Osteoblast (primary cell): ENCODE results near the gene ZNF3. TPM values are rescaled to one million over a fixed set of nuclear protein-coding genes. Genes with fewer than 3 reads are reported as not detected.

ENCODE experiments used
- DNase-seq: peaks from one replicate; pipeline ENCODE4 v3.0.0; 2011; ENCODE audit warnings: low spot score, mixed read lengths; ENCODE audit not compliant: insufficient read length; ENCODE audit errors: missing footprints
- H2AFZ ChIP-seq: 2 replicates; pipeline ENCODE4 v1.6.0; 2011; ENCODE audit warnings: mild to moderate bottlenecking, low read length
- H3K27ac ChIP-seq: 2 replicates; pipeline ENCODE4 v1.5.1; 2011; ENCODE audit warnings: mild to moderate bottlenecking, low read depth, low read length, moderate library complexity
- H3K27me3 ChIP-seq: 2 replicates; pipeline ENCODE4 v1.6.0; 2012; ENCODE audit warnings: mild to moderate bottlenecking, control low read depth, inconsistent platforms, low read length, moderate library complexity; ENCODE audit not compliant: insufficient read depth
- H3K36me3 ChIP-seq: 2 replicates; pipeline ENCODE4 v1.5.1; 2011; ENCODE audit warnings: mild to moderate bottlenecking, low read length, control low read depth, moderate library complexity; ENCODE audit not compliant: insufficient read depth
- H3K4me1 ChIP-seq: 2 replicates; pipeline ENCODE4 v1.5.1; 2011; ENCODE audit warnings: mild to moderate bottlenecking, low read length, control low read depth, moderate library complexity; ENCODE audit not compliant: insufficient read depth
- H3K4me2 ChIP-seq: 2 replicates; pipeline ENCODE4 v1.6.0; 2011; ENCODE audit warnings: mild to moderate bottlenecking, low read length; ENCODE audit not compliant: insufficient read depth
- H3K4me3 ChIP-seq: fragments of 200-600 bp; sonication (generic); 3 replicates; pipeline ENCODE4 v1.5.1; 2012; ENCODE audit warnings: mild to moderate bottlenecking, low read length, inconsistent platforms; ENCODE audit not compliant: insufficient read depth
- H3K79me2 ChIP-seq: 2 replicates; pipeline ENCODE4 v1.6.0; 2012; ENCODE audit warnings: mild to moderate bottlenecking, low read length, control low read depth, inconsistent platforms; ENCODE audit not compliant: insufficient read depth
- H3K9me3 ChIP-seq: 2 replicates; pipeline ENCODE4 v1.5.1; 2011; ENCODE audit warnings: low read depth, low read length, control low read depth
- H4K20me1 ChIP-seq: 2 replicates; pipeline ENCODE4 v1.6.0; 2012; ENCODE audit warnings: mild to moderate bottlenecking, low read length, control low read depth; ENCODE audit not compliant: insufficient read depth
- CTCF ChIP-seq: IDR thresholded peaks from 2 replicates; pipeline ENCODE4 v1.5.1; 2011; ENCODE audit warnings: mild to moderate bottlenecking, low read depth, low read length, moderate library complexity; ENCODE audit errors: extremely low read depth
- total RNA-seq: library from RNA; depleted of rRNA; stranded (reverse); fragments of >200 nt; gene quantifications from 2 replicates; pipeline ENCODE4 v1.2.3, GENCODE V29; 2012

The ZNF3 gene
- total RNA-seq, 1 donor: 30.4 TPM

GRCh38 chr7:100119970-100120732 lies 38.6 kb upstream of the ZNF3 start:
- Histone ChIP-seq H3K27ac (peak overlapping the region; percentile 92), H3K4me3 (peak overlapping the region; percentile 78), H3K4me2 (peak overlapping the region; percentile 95), H3K27me3 (no peaks in the 10 kb centered on the region), H3K79me2 (peaks cover 26% of the 10 kb centered on the region), H3K36me3 (peaks cover 13% of the 10 kb centered on the region), H2AFZ (peak overlapping the region; percentile 94), H3K9me3 (no peaks in the 10 kb centered on the region), H4K20me1 (no peaks in the 10 kb centered on the region), H3K4me1 (peaks cover 18% of the 10 kb centered on the region)
- DNase-seq: peak; percentile 96
- no peak for TF ChIP-seq CTCF

GRCh38 chr7:100119072-100119969 lies 37.8 kb upstream of the ZNF3 start, which contains the start of the genes CNPY4 and TAF6:
Gene CNPY4 (plus strand): TSS chr7:100119634. CDS start chr7:100119745, 111 bp downstream.
Gene TAF6 (minus strand): TSS chr7:100119358. CDS start chr7:100114209, 5,149 bp downstream.
- Histone ChIP-seq H3K4me2 (peak within 1 kb of the TSS; percentile 95), H3K4me1 (peaks cover 18% of the 10 kb centered on the region), H3K27ac (peak within 1 kb of the TSS; percentile 92), H3K4me3 (peak within 1 kb of the TSS; percentile 78), H2AFZ (peak within 1 kb of the TSS; percentile 94), H3K27me3 (no peaks in the 10 kb centered on the region), H3K36me3 (peaks cover 7% of the 10 kb centered on the region), H3K79me2 (peaks cover 26% of the 10 kb centered on the region), H3K9me3 (no peaks in the 10 kb centered on the region), H4K20me1 (no peaks in the 10 kb centered on the region)
- no peak for TF ChIP-seq CTCF
- DNase-seq: peak; percentile 99

- no peak for DNase-seq
- Histone ChIP-seq H3K27ac (peak overlapping the region; percentile 92), H4K20me1 (no peaks in the 10 kb centered on the region), H3K4me3 (peak overlapping the region; percentile 78), H3K27me3 (no peaks in the 10 kb centered on the region), H3K4me2 (peak overlapping the region; percentile 95), H3K79me2 (peaks cover 26% of the 10 kb centered on the region), H3K9me3 (no peaks in the 10 kb centered on the region), H3K4me1 (peaks cover 18% of the 10 kb centered on the region), H2AFZ (peak overlapping the region; percentile 94), H3K36me3 (peaks cover 12% of the 10 kb centered on the region)
- no peak for TF ChIP-seq CTCF
Observed at GRCh38 chr7:100118388-100119071, 37.0 kb upstream of the ZNF3 start.
